Tibial nerve (tissue), 4 donors: ENCODE measurements around the gene ATP9B. TPM values are rescaled to one million over a fixed set of nuclear protein-coding genes. Genes with fewer than 3 reads are reported as not detected.
A peak's percentile ranks its signal among the peaks of the same experiment; 100 is the strongest.

ENCODE experiments used
- DNase-seq, 2 donors: peaks; one replicate each; pipeline ENCODE4 v3.0.0-alpha.2; 2019; ENCODE audit warnings: low spot score in 2 of 2
- H3K27ac ChIP-seq, 4 donors: fragments of 200-600 bp; sonication (generic) in 3 of 4; one replicate each; pipeline ENCODE4 v1.5.1; 2017 to 2019; ENCODE audit warnings: mild to moderate bottlenecking in 1 of 4
- H3K27me3 ChIP-seq, 2 donors: fragments of 200-600 bp; sonication (generic) in 1 of 2; one replicate each; pipeline versions ENCODE4 v1.5.1 to v1.6.0; 2017 to 2019
- H3K36me3 ChIP-seq, 3 donors: fragments of 200-600 bp; sonication (generic); one replicate each; pipeline ENCODE4 v1.5.1; 2018 to 2019
- H3K4me1 ChIP-seq, 4 donors: fragments of 200-600 bp; sonication (generic) in 3 of 4; one replicate each; pipeline ENCODE4 v1.5.1; 2017 to 2019
- H3K4me3 ChIP-seq, 4 donors: fragments of 200-600 bp; sonication (generic) in 3 of 4; one replicate each; pipeline ENCODE4 v1.5.1; 2017 to 2019; ENCODE audit warnings: mild to moderate bottlenecking in 1 of 4, moderate library complexity in 1 of 4
- H3K9me3 ChIP-seq, 4 donors: fragments of 200-600 bp; sonication (generic) in 3 of 4; one replicate each; pipeline ENCODE4 v1.5.1; 2017 to 2019
- CTCF ChIP-seq, 5 experiments: fragments of 200-600 bp in 3 of 5; fragments of 450-650 bp in 2 of 5; sonication (generic) in 3 of 5; IDR thresholded peaks; one replicate each; pipeline ENCODE4 v1.5.1; 2016 to 2019; ENCODE audit warnings: antibody characterized with exemption in 5 of 5, mild to moderate bottlenecking in 3 of 5, moderate library complexity in 2 of 5
- EP300 ChIP-seq, 2 donors: sonication (generic); formaldehyde crosslinking; IDR thresholded peaks; one replicate each; pipeline ENCODE4 v1.6.1; 2017; ENCODE audit warnings: antibody characterized with exemption in 2 of 2, mild to moderate bottlenecking in 1 of 2
- POLR2A ChIP-seq, 2 donors: fragments of 450-650 bp; IDR thresholded peaks; one replicate each; pipeline ENCODE4 v1.6.1; 2017; ENCODE audit warnings: antibody characterized with exemption in 2 of 2, mild to moderate bottlenecking in 2 of 2, moderate library complexity in 2 of 2
- WGBS, 2 donors: methylation state at CpG; one replicate each; pipeline ENCODE4 v1.1.5; 2018; 5-methylcytosine and 5-hydroxymethylcytosine counted together
- total RNA-seq, 4 donors: library from RNA; depleted of rRNA; stranded (reverse); fragments of >200 nt; gene quantifications; one replicate each; pipeline ENCODE4 v1.1.0, GENCODE V29; 2016

The ATP9B gene
- total RNA-seq, 4 donors from 2014 or later, result 56.9 to 68.7 (median 59.8) TPM

- H3K27ac ChIP-seq, result peak overlapping the region in 1 of 4 donors; percentile 53
- H3K4me1 ChIP-seq, result no peaks in the 10 kb centered on the region
- WGBS, 2 donors, result 55 to 60% methylated on average over 16 to 17 of the region's 17 CpGs
- no peak overlapping the region for H3K4me3 ChIP-seq
- DNase-seq, result no peak
- no peak for TF ChIP-seq POLR2A (IDR thresholded peaks at IDR 0.05)
- peak in 1 of 2 donors; percentile 10 for TF ChIP-seq EP300 (IDR thresholded peaks at IDR 0.05)
- TF ChIP-seq CTCF (IDR thresholded peaks at IDR 0.05), result peak in 4 of 5 experiments; percentile 29 to 65 (median 32)
- no peaks in the 10 kb centered on the region for H3K27me3 ChIP-seq
- H3K36me3 ChIP-seq, result peaks cover 0 to 40% (median 2%) of the 10 kb centered on the region in 3 donors
- H3K9me3 ChIP-seq, result no peaks in the 10 kb centered on the region
These were observed 284.1 kb downstream of the ATP9B start for GRCh38 chr18:79353267-79353666.

- Histone ChIP-seq H3K9me3 (no peaks in the 10 kb centered on the region), H3K27ac (no peak overlapping the region), H3K36me3 (peaks cover 0 to 35% (median 2%) of the 10 kb centered on the region in 3 donors), H3K27me3 (no peaks in the 10 kb centered on the region), H3K4me3 (no peak overlapping the region), H3K4me1 (no peaks in the 10 kb centered on the region)
- no peak for DNase-seq
- TF ChIP-seq EP300 (IDR thresholded peaks at IDR 0.05) (no peak), POLR2A (IDR thresholded peaks at IDR 0.05) (no peak), CTCF (IDR thresholded peaks at IDR 0.05) (no peak)
- 85 to 88% methylated on average over 8 of the region's 8 CpGs for WGBS, 2 donors
These were observed 285.2 kb downstream of the ATP9B start for GRCh38 chr18:79354350-79354749.

GRCh38 chr18:79355433-79356335 lies 286.5 kb downstream of the ATP9B start:
- H3K27me3 ChIP-seq, result no peaks in the 10 kb centered on the region
- no peak overlapping the region for H3K4me3 ChIP-seq
- no peak for DNase-seq
- no peak overlapping the region for H3K27ac ChIP-seq
- TF ChIP-seq CTCF (IDR thresholded peaks at IDR 0.05), result no peak
- no peak for TF ChIP-seq EP300 (IDR thresholded peaks at IDR 0.05)
- no peak for TF ChIP-seq POLR2A (IDR thresholded peaks at IDR 0.05)
- H3K36me3 ChIP-seq, result peaks cover 0 to 37% (median 2%) of the 10 kb centered on the region in 3 donors
- H3K9me3 ChIP-seq, result no peaks in the 10 kb centered on the region
- WGBS, 2 donors, result 90% methylated on average over 25 to 26 of the region's 26 CpGs
- H3K4me1 ChIP-seq, result no peaks in the 10 kb centered on the region

- TF ChIP-seq POLR2A (IDR thresholded peaks at IDR 0.05) (no peak), CTCF (IDR thresholded peaks at IDR 0.05) (no peak), EP300 (IDR thresholded peaks at IDR 0.05) (no peak)
- H3K36me3 ChIP-seq, result peaks cover 0 to 44% (median 2%) of the 10 kb centered on the region in 3 donors
- no peak for DNase-seq
- H3K9me3 ChIP-seq, result no peaks in the 10 kb centered on the region
- H3K4me1 ChIP-seq, result no peaks in the 10 kb centered on the region
- WGBS, 2 donors, result 79 to 85% methylated on average over 5 of the region's 5 CpGs
- no peaks in the 10 kb centered on the region for H3K27me3 ChIP-seq
- no peak overlapping the region for H3K27ac ChIP-seq
- H3K4me3 ChIP-seq, result no peak overlapping the region
These were observed 287.2 kb downstream of the ATP9B start for GRCh38 chr18:79356435-79356834.

GRCh38 chr18:79360933-79361332 lies 291.7 kb downstream of the ATP9B start:
- WGBS, 2 donors, result 96% methylated on average over 12 of the region's 12 CpGs
- H3K4me3 ChIP-seq, result no peak overlapping the region
- TF ChIP-seq EP300 (IDR thresholded peaks at IDR 0.05) (no peak), CTCF (IDR thresholded peaks at IDR 0.05) (no peak), POLR2A (IDR thresholded peaks at IDR 0.05) (no peak)
- no peaks in the 10 kb centered on the region for H3K27me3 ChIP-seq
- DNase-seq, result no peak
- H3K27ac ChIP-seq, result no peak overlapping the region
- H3K9me3 ChIP-seq, result no peaks in the 10 kb centered on the region
- peaks cover 0 to 62% (median 5%) of the 10 kb centered on the region in 3 donors for H3K36me3 ChIP-seq
- H3K4me1 ChIP-seq, result peaks cover 0 to 9% (median 4%) of the 10 kb centered on the region in 4 donors
